ENCODE measurements around the gene HMX2.

HMX2 gene

GRCh38 chr10:123139521-123140163, 8.3 kb upstream of the HMX2 start:
- DNase-seq (ENCODE audit: low spot score), result peak; percentile 94

- DNase-seq (ENCODE audit: low spot score), result no peak
Measured at GRCh38 chr10:123140164-123140982, 7.6 kb upstream of the HMX2 start.

- no peak for DNase-seq (ENCODE audit: low spot score)
Measured at GRCh38 chr10:123140983-123141390, 6.9 kb upstream of the HMX2 start.

GRCh38 chr10:123141791-123142700, 5.9 kb upstream of the HMX2 start:
- DNase-seq (ENCODE audit: low spot score), result no peak

- no peak for DNase-seq (ENCODE audit: low spot score)
Measured at GRCh38 chr10:123142701-123143161, 5.2 kb upstream of the HMX2 start.

- no peak for DNase-seq (ENCODE audit: low spot score)
Measured at GRCh38 chr10:123143162-123143824, 4.6 kb upstream of the HMX2 start.

GRCh38 chr10:123143825-123144168, 4.1 kb upstream of the HMX2 start:
- no peak for DNase-seq (ENCODE audit: low spot score)

- no peak for DNase-seq (ENCODE audit: low spot score)
Measured at GRCh38 chr10:123144697-123145541, 3.0 kb upstream of the HMX2 start.

GRCh38 chr10:123145542-123146012, 2.4 kb upstream of the HMX2 start:
- DNase-seq (ENCODE audit: low spot score), result no peak

GRCh38 chr10:123146013-123146893, 1.7 kb upstream of the HMX2 start:
- DNase-seq (ENCODE audit: low spot score), result no peak

- DNase-seq (ENCODE audit: low spot score), result no peak
Measured at GRCh38 chr10:123146894-123147634, 872 bp upstream of the HMX2 start.

- no peak for DNase-seq (ENCODE audit: low spot score)
Measured at GRCh38 chr10:123148414-123149161, 652 bp downstream of the HMX2 start.

GRCh38 chr10:123149162-123149567, 1.2 kb downstream of the HMX2 start:
- no peak for DNase-seq (ENCODE audit: low spot score)

- DNase-seq (ENCODE audit: low spot score), result no peak
Measured at GRCh38 chr10:123149568-123150270, 1.8 kb downstream of the HMX2 start.

GRCh38 chr10:123150271-123150985, 2.5 kb downstream of the HMX2 start:
- DNase-seq (ENCODE audit: low spot score), result no peak

GRCh38 chr10:123150986-123151736, 3.2 kb downstream of the HMX2 start:
- DNase-seq (ENCODE audit: low spot score), result no peak
